ENCODE results near the gene TRIM15. TPM values are rescaled to one million over a fixed set of nuclear protein-coding genes. Genes with fewer than 3 reads are reported as not detected.

Gene TRIM15
- total RNA-seq = not detected in 2 replicates

DNA sequence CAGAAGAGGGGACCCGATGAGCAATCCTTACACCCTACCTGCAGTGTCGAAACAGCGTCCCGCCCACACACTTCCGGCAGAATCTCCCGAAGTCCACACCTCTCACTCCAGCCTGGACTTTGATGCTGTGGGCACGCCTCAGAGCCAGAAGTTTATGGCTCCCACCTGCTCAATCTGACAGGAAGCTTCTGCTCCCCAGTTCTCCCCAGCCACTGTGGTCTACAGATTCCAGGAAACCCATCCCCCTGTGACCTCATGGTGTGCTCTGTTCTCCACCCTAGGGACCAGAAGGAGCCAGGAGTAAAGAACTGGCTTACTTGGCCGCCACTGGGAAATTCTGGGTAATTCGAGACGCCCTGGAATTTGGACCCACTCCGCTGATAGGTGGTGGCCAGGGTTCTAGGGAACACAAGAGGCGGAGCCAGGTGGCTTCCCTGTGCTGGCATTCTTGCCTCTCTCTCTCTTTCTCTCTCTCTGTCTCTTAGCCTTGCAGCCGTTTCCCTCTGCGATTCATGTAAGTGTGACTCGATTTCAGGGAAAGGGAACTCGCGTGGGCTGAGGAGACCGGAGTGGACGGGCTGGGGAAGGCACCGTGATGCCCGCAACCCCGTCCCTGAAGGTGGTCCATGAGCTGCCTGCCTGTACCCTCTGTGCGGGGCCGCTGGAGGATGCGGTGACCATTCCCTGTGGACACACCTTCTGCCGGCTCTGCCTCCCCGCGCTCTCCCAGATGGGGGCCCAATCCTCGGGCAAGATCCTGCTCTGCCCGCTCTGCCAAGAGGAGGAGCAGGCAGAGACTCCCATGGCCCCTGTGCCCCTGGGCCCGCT, at the start of gene TRIM15:
Gene TRIM15, plus strand, starts transcription at position 457 of the 828 bp plus-strand sequence. Its CDS starts 139 bp downstream, at position 596.

DNA sequence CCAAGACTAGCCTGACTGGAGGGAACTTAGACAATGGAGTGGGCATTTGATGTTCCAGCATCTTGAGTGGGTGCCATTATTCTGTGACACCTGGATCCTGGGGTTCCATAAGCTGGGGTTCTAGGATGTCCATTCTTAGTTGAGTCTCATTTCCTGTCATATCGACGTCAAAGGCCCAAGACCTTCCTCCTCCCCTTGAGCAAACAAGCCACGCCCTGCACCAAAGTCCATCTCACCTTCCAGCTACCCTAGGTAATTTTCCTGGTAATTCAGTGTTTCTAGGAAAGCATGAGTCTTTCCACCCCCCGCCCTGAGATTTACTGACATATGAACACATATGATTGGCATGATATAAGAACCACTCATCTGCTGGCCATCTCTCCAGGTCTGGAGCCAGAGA, 27.6 kb upstream of the TRIM15 start, which contains the start of gene TRIM40:
Gene TRIM40, plus strand, starts transcription at position 384 of the 400 bp plus-strand sequence. CDS start 897 bp downstream, outside the sequence.

DNA sequence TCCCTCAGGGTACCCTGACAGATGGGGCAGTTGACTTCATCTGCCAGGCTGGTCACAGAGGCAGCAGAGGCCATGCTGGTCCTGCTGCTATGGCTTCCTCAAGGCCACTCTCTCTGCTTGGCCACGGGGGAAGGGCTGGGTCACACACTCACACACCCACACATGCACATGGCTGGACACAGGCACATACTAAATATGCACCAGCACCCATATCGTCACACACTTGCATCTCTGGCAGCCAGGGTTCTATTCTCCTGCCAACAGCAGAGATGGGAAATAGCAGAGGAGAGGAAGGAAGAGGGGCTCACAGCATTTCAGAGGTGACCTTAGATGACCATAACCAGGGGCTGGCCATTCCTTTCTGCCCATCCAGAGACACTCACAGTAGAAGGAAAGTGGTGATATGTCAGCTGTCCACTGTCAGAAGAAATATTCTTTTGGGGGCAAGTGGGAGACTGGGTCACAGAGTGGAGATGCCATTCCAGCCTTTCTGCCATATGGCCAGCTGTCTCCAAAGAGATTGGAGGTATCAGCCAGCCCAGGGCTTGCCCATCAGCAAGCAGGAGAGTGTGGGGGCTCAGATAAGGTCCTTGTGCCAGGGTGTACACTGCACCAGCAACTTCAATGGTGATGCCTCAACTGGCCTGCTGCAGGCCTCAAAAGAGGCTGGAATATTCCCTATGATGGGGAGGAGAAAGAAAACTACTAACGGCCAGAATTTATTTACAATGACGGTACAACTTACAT, 2.4 kb upstream of the TRIM15 start, which contains the start of gene TRIM10:
Gene TRIM10, minus strand, starts transcription at position 427 of the 747 bp plus-strand sequence. Its CDS starts 353 bp downstream, at position 74.

DNA sequence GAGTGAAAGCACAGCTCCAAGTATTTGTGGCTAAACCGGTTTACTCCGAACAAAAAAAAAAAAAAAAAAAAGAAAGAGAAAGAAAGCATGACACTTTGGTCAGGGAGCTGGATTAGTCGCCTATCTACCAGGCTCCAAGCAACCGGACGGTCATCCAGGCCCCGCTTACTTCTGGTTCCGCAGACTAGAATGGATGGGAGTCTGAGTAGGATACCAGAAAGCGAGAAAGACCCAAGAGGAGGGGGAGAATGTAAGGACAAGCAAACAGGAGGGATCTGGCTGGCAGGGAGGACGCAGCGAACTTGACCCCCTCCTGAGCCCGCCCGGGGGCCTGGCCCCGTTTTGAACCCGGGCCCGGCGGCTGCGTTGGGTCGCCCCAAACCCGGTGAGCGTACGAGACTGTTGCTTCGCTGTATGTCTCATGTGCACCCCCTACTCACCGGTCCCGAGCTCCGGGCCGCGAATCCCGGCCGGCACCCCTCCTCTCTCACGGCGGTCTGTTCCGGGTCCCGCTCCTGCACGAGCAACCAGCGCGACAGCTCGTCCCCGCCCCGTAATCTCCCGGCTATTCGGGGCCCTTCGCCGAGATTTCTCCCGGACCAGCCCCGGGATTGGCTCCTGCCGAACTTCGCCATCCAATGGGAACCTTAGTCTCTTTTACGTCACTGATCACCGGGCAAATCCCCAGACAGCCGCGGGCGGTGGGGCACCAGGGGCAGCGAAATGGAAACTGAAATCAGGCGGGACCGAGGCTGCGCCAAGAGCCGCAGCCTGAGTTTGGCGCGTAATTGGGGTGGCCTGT, 49.7 kb downstream of the TRIM15 start, which contains the start of gene TRIM26:
Gene TRIM26, minus strand, starts transcription at position 542 of the 802 bp plus-strand sequence. CDS start 14,303 bp downstream, outside the sequence.

Other genes starting within 250 kb of the TRIM15 start
- gene HLA-A, start 221.0 kb upstream of the TRIM15 start, total RNA-seq = 133 and 140 TPM in 2 replicates
- gene POLR1H, start 102.3 kb upstream of the TRIM15 start, total RNA-seq = 30.8 and 33.3 TPM in 2 replicates
- gene PPP1R11, start 96.3 kb upstream of the TRIM15 start, total RNA-seq = 36.4 and 40.7 TPM in 2 replicates
- gene RNF39, start 87.8 kb upstream of the TRIM15 start, total RNA-seq = not detected in 2 replicates
- gene TRIM31, start 50.5 kb upstream of the TRIM15 start, total RNA-seq = not detected in 2 replicates
- not detected in 2 replicates for gene TRIM40, start 27.4 kb upstream of the TRIM15 start, total RNA-seq
- not detected in 2 replicates for gene TRIM10, start 2.3 kb upstream of the TRIM15 start, total RNA-seq
- 26.0 and 29.6 TPM in 2 replicates for gene TRIM26, start 49.9 kb downstream of the TRIM15 start, total RNA-seq
- 7.4 and 8.2 TPM in 2 replicates for gene TRIM39, start 163.4 kb downstream of the TRIM15 start, total RNA-seq
- gene RPP21, start 181.6 kb downstream of the TRIM15 start, total RNA-seq = 85.0 and 96.0 TPM in 2 replicates

Measured in bronchus fibroblast of lung (primary cell).